ENCODE data around the gene CARD9. TPM values are rescaled to one million over a fixed set of nuclear protein-coding genes. Genes with fewer than 3 reads are reported as not detected.

CARD9 gene
- total RNA-seq, 2 donors from 2014 or later, result 0.35 to 1.5 TPM

DNA sequence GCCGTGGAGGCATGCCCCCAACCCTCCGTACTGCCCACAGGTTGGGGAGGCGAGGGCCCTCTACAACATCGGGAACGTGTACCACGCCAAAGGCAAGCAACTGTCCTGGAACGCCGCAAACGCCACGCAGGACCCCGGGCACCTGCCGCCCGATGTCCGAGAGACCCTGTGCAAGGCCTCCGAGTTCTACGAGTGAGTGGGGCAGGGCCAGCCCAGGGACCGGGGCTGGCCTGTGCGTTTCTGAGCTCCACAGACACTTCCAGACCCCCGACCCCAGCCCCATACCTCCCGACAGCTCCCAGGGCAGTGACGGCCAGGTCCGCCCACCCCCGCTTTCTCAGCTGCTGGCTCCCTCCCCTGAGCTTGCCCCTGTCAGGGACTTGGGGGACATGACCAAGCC is 36.6 kb downstream of the CARD9 start:
- Histone ChIP-seq H3K9me3 (ENCODE audit: control insufficient read depth, low read length) (no peaks in the 10 kb centered on the region), H3K4me1 (ENCODE audit: control insufficient read depth, insufficient read depth, low read length) (no peaks in the 10 kb centered on the region), H3K27me3 (ENCODE audit: control insufficient read depth, insufficient read depth, low read length, poor library complexity, severe bottlenecking) (no peaks in the 10 kb centered on the region), H3K27ac (ENCODE audit: low read depth, low read length) (no peak overlapping the region), H3K36me3 (ENCODE audit: control insufficient read depth, insufficient read depth, low read length) (peaks cover 4% of the 10 kb centered on the region), H3K9ac (ENCODE audit: extremely low read depth, low read length, poor library complexity, severe bottlenecking) (no peak overlapping the region), H3K4me3 (ENCODE audit: low read length) (no peak overlapping the region)
- H3K36me3 Mint-ChIP-seq (ENCODE audit: low read depth), result no peaks in the 10 kb centered on the region
- 94 to 97% methylated on average over 17 to 23 of the region's 23 CpGs for WGBS, 2 experiments (ENCODE audit: insufficient coverage in 1 of 2, insufficient read length in 1 of 2)
- H3K27me3 Mint-ChIP-seq (ENCODE audit: insufficient read depth), result no peaks in the 10 kb centered on the region
- no peak overlapping the region for H3K4me3 Mint-ChIP-seq
- no peaks in the 10 kb centered on the region for H3K9me3 Mint-ChIP-seq
- H3K27ac Mint-ChIP-seq, result no peak overlapping the region
- no peak for DNase-seq
- TF ChIP-seq, protein P1, sequence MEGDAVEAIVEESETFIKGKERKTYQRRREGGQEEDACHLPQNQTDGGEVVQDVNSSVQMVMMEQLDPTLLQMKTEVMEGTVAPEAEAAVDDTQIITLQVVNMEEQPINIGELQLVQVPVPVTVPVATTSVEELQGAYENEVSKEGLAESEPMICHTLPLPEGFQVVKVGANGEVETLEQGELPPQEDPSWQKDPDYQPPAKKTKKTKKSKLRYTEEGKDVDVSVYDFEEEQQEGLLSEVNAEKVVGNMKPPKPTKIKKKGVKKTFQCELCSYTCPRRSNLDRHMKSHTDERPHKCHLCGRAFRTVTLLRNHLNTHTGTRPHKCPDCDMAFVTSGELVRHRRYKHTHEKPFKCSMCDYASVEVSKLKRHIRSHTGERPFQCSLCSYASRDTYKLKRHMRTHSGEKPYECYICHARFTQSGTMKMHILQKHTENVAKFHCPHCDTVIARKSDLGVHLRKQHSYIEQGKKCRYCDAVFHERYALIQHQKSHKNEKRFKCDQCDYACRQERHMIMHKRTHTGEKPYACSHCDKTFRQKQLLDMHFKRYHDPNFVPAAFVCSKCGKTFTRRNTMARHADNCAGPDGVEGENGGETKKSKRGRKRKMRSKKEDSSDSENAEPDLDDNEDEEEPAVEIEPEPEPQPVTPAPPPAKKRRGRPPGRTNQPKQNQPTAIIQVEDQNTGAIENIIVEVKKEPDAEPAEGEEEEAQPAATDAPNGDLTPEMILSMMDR (conservative IDR thresholded peaks at IDR 0.05), result no peak
- H3K4me1 Mint-ChIP-seq, result peaks cover 1% of the 10 kb centered on the region

DNA sequence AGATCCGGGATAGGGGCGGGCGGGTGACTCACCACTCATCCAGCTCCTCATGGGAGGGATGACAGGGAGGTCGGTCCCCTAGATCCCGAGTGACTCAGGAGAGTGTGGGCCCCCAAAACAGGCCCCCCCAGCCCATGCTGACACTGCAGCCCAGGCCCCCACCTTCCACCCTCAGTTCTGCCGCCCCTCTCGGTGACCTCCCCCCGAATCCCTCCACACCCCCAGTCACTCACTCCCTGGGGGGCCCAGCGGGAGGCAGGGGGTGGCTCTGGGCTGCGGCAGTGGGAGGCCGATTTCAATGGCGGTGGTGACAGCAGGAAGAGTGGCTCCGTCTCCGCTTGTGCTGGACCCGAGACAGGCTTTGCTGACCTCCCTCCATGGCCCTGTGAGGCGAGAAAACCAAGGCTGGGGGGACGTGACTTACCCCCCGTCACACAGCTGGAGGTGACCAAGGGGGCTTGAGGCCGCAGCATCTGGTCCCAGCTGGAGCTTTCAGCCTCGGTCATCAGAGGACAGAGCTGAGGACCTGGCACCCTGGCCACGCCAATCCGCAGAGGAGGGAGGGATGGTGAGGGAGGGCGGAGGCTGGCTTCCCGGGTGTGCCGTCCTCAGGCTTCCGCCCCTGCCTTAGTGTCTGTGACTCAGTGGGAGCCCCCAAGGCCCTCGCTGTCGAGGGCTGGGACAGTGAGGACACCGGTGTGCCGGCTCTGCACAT is 37.2 kb downstream of the CARD9 start:
- 94 to 95% methylated on average over 15 to 30 of the region's 30 CpGs for WGBS, 2 experiments (ENCODE audit: insufficient coverage in 1 of 2, insufficient read length in 1 of 2)
- Mint-ChIP-seq H3K27me3 (ENCODE audit: insufficient read depth) (no peaks in the 10 kb centered on the region), H3K36me3 (ENCODE audit: low read depth) (no peaks in the 10 kb centered on the region), H3K9me3 (no peaks in the 10 kb centered on the region), H3K4me1 (peaks cover 1% of the 10 kb centered on the region), H3K4me3 (no peak overlapping the region), H3K27ac (no peak overlapping the region)
- no peak for DNase-seq
- Histone ChIP-seq H3K27me3 (ENCODE audit: control insufficient read depth, insufficient read depth, low read length, poor library complexity, severe bottlenecking) (no peaks in the 10 kb centered on the region), H3K4me3 (ENCODE audit: low read length) (no peak overlapping the region), H3K4me1 (ENCODE audit: control insufficient read depth, insufficient read depth, low read length) (no peaks in the 10 kb centered on the region), H3K27ac (ENCODE audit: low read depth, low read length) (no peak overlapping the region), H3K36me3 (ENCODE audit: control insufficient read depth, insufficient read depth, low read length) (peaks cover 4% of the 10 kb centered on the region), H3K9me3 (ENCODE audit: control insufficient read depth, low read length) (no peaks in the 10 kb centered on the region), H3K9ac (ENCODE audit: extremely low read depth, low read length, poor library complexity, severe bottlenecking) (no peak overlapping the region)
- TF ChIP-seq, protein P1 (conservative IDR thresholded peaks at IDR 0.05), result no peak

DNA sequence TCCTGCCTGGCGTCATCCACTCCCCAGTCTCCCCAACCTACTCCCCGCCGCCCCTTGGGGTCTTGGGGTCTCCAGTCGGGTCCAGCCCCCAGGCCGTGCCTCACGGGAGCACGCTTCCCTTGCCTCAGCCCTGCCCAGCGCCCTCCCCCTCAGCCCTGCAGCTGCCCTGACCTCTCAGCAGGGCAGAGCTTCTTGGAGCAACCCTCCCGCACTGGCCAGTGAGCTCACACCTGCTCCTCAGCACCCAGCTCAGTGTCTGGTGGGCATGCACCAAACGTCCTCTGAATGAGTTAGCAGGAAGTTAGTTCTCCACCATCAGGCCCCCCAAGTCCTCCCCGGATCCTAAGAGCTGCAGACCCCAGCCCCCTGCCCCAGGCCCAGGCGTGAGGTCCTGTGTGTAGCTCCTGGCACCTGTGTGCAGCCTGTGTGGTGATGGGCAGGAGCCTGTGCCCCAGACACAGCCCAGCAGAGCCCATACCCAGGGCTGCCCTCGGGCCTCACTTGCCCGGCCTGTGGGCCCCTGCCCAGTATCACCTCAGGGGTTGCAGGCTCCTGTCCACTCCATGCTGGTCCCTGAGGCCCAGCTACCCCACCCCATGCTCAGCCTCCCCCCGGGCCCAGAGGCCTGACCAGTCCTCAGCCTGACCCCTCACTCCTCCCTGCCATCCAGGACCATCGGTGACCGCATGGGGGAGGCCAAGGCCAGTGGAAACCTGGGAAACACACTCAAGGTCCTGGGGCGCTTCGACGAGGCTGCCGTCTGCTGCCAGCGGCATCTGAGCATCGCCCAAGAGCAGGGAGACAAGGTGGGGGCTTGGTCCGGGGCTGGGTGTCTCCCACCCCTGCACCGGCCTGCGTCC is 37.9 kb downstream of the CARD9 start:
- H3K36me3 ChIP-seq (ENCODE audit: control insufficient read depth, insufficient read depth, low read length), result peaks cover 4% of the 10 kb centered on the region
- Mint-ChIP-seq H3K27me3 (ENCODE audit: insufficient read depth) (no peaks in the 10 kb centered on the region), H3K36me3 (ENCODE audit: low read depth) (no peaks in the 10 kb centered on the region), H3K4me1 (peaks cover 1% of the 10 kb centered on the region), H3K27ac (no peak overlapping the region), H3K9me3 (no peaks in the 10 kb centered on the region), H3K4me3 (no peak overlapping the region)
- no peaks in the 10 kb centered on the region for H3K9me3 ChIP-seq (ENCODE audit: control insufficient read depth, low read length)
- no peak overlapping the region for H3K4me3 ChIP-seq (ENCODE audit: low read length)
- no peak overlapping the region for H3K27ac ChIP-seq (ENCODE audit: low read depth, low read length)
- DNase-seq, result no peak
- no peaks in the 10 kb centered on the region for H3K27me3 ChIP-seq (ENCODE audit: control insufficient read depth, insufficient read depth, low read length, poor library complexity, severe bottlenecking)
- 87 to 92% methylated on average over 13 to 26 of the region's 26 CpGs for WGBS, 2 experiments (ENCODE audit: insufficient coverage in 1 of 2, insufficient read length in 1 of 2)
- TF ChIP-seq, protein P1 (conservative IDR thresholded peaks at IDR 0.05), result no peak
- H3K4me1 ChIP-seq (ENCODE audit: control insufficient read depth, insufficient read depth, low read length), result no peaks in the 10 kb centered on the region
- no peak overlapping the region for H3K9ac ChIP-seq (ENCODE audit: extremely low read depth, low read length, poor library complexity, severe bottlenecking)
